ENCODE measurements around the gene DYTN.
A peak's percentile ranks its signal among the peaks of the same experiment; 100 is the strongest.
"Not testable (repeated sequence)": the region's sequence is repeated elsewhere in the genome, so short reads cannot be mapped to it uniquely, and the experiment has no call there.

The DYTN gene

DNA sequence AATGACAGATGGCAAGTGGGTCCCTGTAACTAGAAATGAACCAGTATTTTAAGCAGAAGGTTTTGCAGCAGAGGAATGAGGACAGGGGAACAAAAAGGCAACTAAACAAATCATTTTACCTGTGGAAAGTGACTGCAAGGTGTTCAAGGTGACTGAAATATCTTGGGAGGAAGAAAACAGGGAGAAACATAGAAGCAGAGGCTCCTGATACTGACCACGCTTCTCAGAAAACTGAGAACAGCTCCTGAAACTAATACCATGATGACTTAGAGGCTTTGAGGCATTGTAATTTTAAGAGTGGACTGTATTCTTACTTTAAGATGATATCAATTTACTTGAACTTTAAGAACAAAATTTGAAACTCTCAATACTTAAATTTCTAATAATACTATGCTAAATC is at the start of gene DYTN:
Gene DYTN (minus strand): TSS at position 101 of the 400 bp plus-strand sequence. CDS start 117 bp downstream, outside the sequence.
- no peak for DNase-seq

- DNase-seq, result no peak
Observed at GRCh38 chr2:206766057-206766930, 48.1 kb upstream of the DYTN start.

GRCh38 chr2:206765242-206766056 is 47.3 kb upstream of the DYTN start, which contains the start of the genes FASTKD2 and MDH1B:
FASTKD2 (plus strand) TSS chr2:206765606; CDS start chr2:206766694, 1,088 bp downstream.
MDH1B (minus strand) TSS chr2:206765328; CDS start chr2:206765271, 57 bp downstream.
- DNase-seq, result peak; percentile 87

DNA sequence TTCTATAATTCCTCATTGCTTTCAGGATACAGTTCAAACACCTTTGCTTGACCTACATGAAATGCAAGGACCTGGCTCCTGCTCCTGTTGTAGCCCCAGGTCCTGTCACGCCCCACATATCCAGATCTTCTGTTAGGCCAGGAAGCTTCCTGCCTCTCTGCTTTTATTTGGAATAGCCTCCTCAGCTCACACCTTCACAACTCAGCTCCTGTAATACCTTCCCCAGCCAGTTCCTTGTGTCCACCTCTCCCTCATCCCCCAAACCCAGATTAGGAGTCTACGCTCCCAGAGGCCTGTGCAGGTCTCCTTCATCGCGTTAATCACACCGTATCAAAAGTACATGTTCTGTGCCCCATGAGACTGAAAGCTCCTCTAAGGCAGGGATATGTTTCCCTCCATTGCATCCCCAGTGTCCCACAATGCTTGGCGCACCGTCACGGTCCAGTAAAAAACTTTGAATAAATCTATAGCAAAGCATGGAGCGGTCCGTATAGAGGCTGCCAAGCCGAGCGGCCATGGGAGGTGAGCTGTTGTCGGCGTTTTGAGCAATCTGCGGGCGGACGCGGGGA is 46.6 kb upstream of the DYTN start:
- DNase-seq, result no peak

- no peak for DNase-seq
Observed at GRCh38 chr2:206756816-206757215, 38.6 kb upstream of the DYTN start.

DNA sequence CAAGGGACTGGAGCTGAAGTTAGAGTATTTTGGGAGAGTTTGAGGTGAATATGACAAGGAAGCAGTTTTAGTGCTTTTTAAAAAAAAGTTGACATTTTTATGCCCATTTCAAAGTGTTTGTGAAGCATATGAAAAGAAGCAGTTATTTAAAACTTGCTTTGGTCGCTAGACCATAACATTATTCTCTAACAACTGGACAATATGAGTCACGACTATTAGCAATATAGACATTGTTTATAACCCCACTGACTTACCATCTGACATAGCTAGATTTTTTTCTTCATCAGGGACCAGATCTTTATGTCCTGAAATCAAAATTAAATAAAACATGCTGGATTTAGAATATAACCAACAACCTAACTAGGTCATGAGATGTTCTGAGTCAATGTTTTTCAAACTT is 22.6 kb upstream of the DYTN start:
- no peak for DNase-seq

GRCh38 chr2:206739271-206739670 is 21.1 kb upstream of the DYTN start:
- no peak for DNase-seq

DNA sequence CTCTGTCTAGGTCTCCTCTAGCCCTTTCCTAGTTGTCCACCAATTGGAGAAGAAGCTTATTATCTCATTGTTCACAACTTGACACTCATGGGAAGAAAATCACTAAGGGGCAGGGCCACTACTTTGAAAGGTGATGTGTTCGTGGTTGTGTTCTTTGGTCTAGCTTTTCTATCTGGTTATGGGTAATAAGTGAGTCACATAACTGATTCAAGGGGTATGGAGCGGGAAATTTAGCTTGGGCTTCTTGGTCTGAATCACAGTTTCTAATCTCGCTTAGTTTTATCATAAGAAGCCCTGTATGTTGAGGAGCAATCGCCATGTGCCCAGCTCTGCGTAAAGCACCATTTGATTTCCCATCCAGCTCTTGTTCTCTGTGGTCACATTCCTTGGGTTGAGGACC is 18.7 kb upstream of the DYTN start:
- no peak for DNase-seq

DNA sequence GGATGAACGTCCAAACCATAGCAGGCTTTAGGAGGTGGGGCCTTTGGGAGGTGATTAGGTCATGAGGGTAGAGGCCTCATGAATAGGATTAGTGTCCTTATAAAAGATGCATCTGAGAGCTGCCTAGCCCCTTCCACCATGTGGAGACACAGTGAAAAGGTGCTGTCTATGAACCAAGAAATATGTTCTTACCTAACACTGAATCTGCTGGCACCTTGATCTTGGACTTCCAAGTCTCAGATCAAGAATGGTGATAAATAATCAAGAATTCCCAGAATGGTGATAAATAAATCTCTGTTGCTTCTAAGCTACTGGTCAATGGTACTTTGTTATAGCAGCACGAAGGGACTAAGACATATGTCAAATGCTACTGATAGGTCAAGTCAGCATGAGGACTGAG is 15.1 kb upstream of the DYTN start:
- no peak for DNase-seq

- no peak for DNase-seq
Observed at GRCh38 chr2:206728277-206729199, 10.3 kb upstream of the DYTN start.

GRCh38 chr2:206727287-206727686 is 9.1 kb upstream of the DYTN start:
- DNase-seq, result no peak

GRCh38 chr2:206723288-206723687 is 5.1 kb upstream of the DYTN start:
- DNase-seq, result no peak

DNA sequence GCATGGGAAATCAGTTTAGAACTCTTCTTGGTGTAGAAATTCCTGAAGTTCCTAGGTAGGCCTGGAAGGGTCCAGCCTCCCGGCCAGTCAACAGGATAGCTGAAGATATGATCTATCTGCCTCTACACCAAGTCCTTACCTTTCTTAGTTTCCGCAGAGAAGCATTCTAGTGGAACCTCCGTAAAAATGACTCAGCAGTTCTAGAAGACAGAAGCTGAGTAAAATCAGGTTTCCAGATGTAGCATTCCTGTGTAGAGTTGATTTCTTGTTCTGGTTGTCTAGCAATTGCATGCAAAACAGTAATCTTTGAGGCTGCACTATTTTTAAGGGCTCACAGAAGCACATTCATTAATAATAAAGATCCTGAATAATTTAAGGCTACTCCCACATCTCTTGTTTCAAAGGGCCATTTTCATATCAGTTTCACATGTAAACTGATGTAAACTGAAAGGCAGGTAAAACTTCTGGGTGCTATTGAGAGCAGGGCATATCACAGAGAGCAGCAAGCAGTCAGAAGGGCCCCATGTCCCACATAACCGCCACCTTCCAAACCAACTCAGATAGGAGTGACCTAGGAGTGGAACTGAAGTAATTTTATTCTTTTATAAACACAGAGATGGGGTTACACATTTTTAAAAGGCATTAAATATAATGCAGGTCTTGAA is 3.2 kb upstream of the DYTN start:
- no peak for DNase-seq

GRCh38 chr2:206716623-206717022 is 1.6 kb downstream of the DYTN start:
- no peak for DNase-seq

DNA sequence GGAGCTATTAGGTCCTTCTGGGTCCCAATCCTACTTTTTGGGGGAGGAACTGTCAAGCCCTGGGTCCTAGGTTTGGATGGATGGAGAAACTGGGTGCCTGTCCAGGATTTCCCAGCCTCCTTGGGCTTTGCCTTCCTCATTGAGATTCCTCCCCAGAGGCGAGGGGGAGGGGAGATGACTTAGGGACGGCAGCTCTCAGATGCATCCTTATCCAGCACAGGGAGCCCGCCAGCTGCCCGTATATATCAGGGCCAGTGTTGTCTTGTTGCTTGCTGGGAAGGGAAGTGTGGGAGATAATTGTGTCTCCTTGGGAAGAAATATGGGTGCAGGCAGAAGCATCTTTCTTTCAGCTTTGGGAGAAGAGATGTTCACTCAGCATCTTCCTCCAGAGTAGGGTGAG is 3.0 kb downstream of the DYTN start:
- not testable (repeated sequence) for DNase-seq

- DNase-seq, result no peak
Observed at GRCh38 chr2:206713746-206714145, 4.5 kb downstream of the DYTN start.

DNA sequence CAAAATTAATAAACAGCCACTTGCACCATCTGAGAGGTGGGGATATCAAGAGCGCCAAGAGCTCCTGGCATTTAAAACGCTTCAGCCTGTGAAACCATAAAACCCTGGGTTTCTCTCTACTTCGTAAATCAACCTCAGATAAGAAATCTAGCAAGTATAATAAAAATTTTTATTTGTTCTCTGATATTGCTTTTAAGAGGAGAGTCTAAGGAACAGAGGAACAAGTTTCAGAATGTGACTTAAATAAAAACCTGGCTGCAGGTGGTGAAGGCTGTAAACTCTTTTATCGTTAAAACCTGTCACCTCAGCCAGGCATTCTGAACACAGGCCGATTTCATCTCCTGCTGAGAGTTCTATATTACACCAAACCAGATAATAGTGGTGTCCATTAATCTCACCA is 9.9 kb downstream of the DYTN start:
- no peak for DNase-seq

- no peak for DNase-seq
Observed at GRCh38 chr2:206707164-206707701, 11.0 kb downstream of the DYTN start.

DNA sequence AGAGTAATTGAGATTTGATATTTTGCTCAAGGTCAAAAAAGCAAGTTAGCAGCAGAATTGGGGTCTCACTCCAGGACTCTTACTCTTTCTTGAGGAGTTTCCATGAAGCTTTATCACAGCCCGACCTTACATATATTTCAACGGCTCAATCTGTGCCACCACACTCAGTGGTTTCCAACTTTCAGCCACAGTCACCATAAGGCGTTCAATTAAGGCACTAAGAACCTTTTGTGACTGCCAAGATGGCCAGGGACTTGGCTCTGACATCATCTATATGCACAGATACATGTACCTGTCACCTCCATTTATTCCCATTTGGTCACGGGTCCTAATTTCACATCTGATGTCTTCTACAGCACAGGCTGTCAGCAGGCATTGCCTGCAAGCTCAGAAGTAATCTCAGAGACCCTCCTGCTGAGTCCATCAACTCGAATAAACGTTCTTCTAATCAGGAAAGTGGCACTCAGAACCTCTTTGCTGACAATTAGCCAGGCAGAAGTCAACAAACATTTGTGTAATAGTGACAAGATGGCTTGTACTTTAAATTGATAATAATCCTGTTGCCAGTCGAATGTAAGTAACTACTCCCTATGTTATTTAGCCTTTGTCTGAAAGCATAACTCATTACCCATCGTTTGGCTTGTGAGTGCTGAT is 16.1 kb downstream of the DYTN start:
- DNase-seq, result no peak

DNA sequence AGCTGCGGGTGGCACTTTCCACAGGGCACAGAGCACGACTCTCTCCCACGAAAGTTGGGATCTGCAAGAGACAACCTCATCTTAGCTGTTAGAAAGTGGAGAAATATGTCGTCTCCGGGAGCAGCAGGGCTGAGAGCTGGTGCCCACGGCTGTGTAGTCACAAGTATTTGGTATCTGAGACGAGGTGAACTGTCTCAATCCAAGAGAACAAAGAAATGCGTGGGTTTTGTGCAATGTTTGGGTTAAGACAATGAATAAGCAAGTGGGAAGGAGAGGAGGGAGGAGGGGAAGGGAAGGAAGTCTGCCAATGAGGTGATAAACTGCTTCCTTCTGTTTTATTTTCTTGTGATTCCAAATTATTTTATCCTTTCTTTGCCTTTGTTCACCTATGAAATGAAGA is 18.0 kb downstream of the DYTN start:
- no peak for DNase-seq

- DNase-seq, result no peak
Observed at GRCh38 chr2:206698811-206699210, 19.4 kb downstream of the DYTN start.
